H1 (cell line): ENCODE data around the gene CRAT. TPM values are rescaled to one million over a fixed set of nuclear protein-coding genes. Genes with fewer than 3 reads are reported as not detected.
A peak's percentile ranks its signal among the peaks of the same experiment; 100 is the strongest.

Experiments used
- CTCF ChIA-PET: fragments of 300-600 bp; sonication (Branson Sonifier 250); formaldehyde crosslinking; loops from one replicate; lab custom pipeline; 2021; ENCODE audit not compliant: partially characterized antibody; lab: Charles Lee
- POLR2A ChIA-PET: fragments of 300-600 bp; sonication (Branson Sonifier 250); formaldehyde crosslinking; loops from one replicate; lab custom pipeline; 2021; ENCODE audit warnings: inconsistent platforms; ENCODE audit not compliant: partially characterized antibody; lab: Charles Lee
- DNase-seq, 2 experiments: peaks; one replicate each; pipeline versions ENCODE4 v3.0.0 to v3.0.0-alpha.2; 2010 to 2022; ENCODE audit warnings: low spot score in 2 of 2, low read depth in 1 of 2, mixed read lengths in 1 of 2
- FAIRE-seq: peaks from 2 replicates; lab custom pipeline; 2011; peaks lifted over from hg19 to GRCh38; lab: Jason Lieb, UNC
- H2AFZ ChIP-seq: 2 replicates; pipeline ENCODE4 v1.8.1; 2012; ENCODE audit warnings: low read length, inconsistent platforms
- H2AK5ac ChIP-seq: 2 replicates; pipeline ENCODE4 v1.6.1; 2013; ENCODE audit warnings: low read depth, low read length
- H2BK120ac ChIP-seq: replicated peaks from 2 replicates; pipeline ENCODE3; 2013; ENCODE audit warnings: low read depth, low read length, inconsistent platforms
- H2BK12ac ChIP-seq: 2 replicates; pipeline ENCODE4 v1.6.1; 2013; ENCODE audit warnings: low read depth, low read length
- H2BK15ac ChIP-seq: 2 replicates; pipeline ENCODE4 v1.6.1; 2013; ENCODE audit warnings: low read length
- H2BK20ac ChIP-seq: 2 replicates; pipeline ENCODE4 v1.6.1; 2013; ENCODE audit warnings: low read length
- H2BK5ac ChIP-seq: 2 replicates; pipeline ENCODE4 v1.6.1; 2013; ENCODE audit warnings: low read depth, low read length
- H3K14ac ChIP-seq: 2 replicates; pipeline ENCODE4 v1.6.1; 2013; ENCODE audit warnings: inconsistent platforms; ENCODE audit not compliant: insufficient read length
- H3K18ac ChIP-seq: 2 replicates; pipeline ENCODE4 v1.6.1; 2013; ENCODE audit warnings: low read length; ENCODE audit errors: extremely low read depth
- H3K23ac ChIP-seq: 2 replicates; pipeline ENCODE4 v1.6.1; 2013; ENCODE audit warnings: inconsistent platforms; ENCODE audit not compliant: insufficient read length
- H3K23me2 ChIP-seq: 2 replicates; pipeline ENCODE4 v1.6.1; 2013; ENCODE audit warnings: low read depth, low read length
- H3K27ac ChIP-seq: 2 replicates; pipeline ENCODE4 v1.6.1; 2011; ENCODE audit warnings: low read depth, low read length, inconsistent platforms
- H3K27me3 ChIP-seq, 4 experiments: replicated peaks in 1 of 4; 1 replicate in 1 of 4; 2 replicates in 3 of 4; pipeline versions ENCODE4 v1.6.1 to v1.8.1; 2011 to 2013; ENCODE audit warnings: low read length in 3 of 4, mild to moderate bottlenecking in 3 of 4, inconsistent platforms in 2 of 4, mixed read lengths in 2 of 4, moderate library complexity in 1 of 4; ENCODE audit not compliant: control insufficient read depth in 3 of 4, insufficient read depth in 3 of 4; ENCODE audit errors: extremely low read depth in 1 of 4
- H3K36me3 ChIP-seq, 4 experiments: 2 replicates each; pipeline versions ENCODE4 v1.6.1 to v1.8.1; 2011 to 2013; ENCODE audit warnings: mild to moderate bottlenecking in 4 of 4, low read length in 3 of 4, moderate library complexity in 2 of 4, control low read depth in 1 of 4, inconsistent platforms in 1 of 4; ENCODE audit not compliant: insufficient read depth in 4 of 4, control insufficient read depth in 2 of 4
- H3K4ac ChIP-seq: replicated peaks from 2 replicates; pipeline ENCODE3; 2013; ENCODE audit warnings: low read length, low read depth, mixed read lengths, inconsistent platforms; ENCODE audit not compliant: insufficient read length
- H3K4me1 ChIP-seq, 4 experiments: replicated peaks in 1 of 4; 1 replicate in 1 of 4; 2 replicates in 3 of 4; pipeline versions ENCODE4 v1.6.1 to v1.8.1; 2011 to 2013; ENCODE audit warnings: low read length in 3 of 4, inconsistent platforms in 2 of 4, mixed read lengths in 1 of 4; ENCODE audit not compliant: insufficient read depth in 4 of 4, control insufficient read depth in 3 of 4
- H3K4me2 ChIP-seq, 2 experiments: 2 replicates each; pipeline versions ENCODE4 v1.6.1 to v1.8.1; 2011 to 2013; ENCODE audit warnings: low read depth in 2 of 2, low read length in 2 of 2, control low read depth in 1 of 2, inconsistent platforms in 1 of 2, mild to moderate bottlenecking in 1 of 2; ENCODE audit not compliant: insufficient read depth in 1 of 2
- H3K4me3 ChIP-seq, 4 experiments: fragments of 200-600, 300-600 bp in 1 of 4; sonication (generic), shearing (Covaris generic), sonication (Bioruptor Twin) in 1 of 4; 2 replicates each; pipeline versions ENCODE4 v1.5.1 to v1.8.1; 2011 to 2016; ENCODE audit warnings: low read length in 4 of 4, low read depth in 3 of 4, control low read depth in 2 of 4, inconsistent platforms in 2 of 4, mild to moderate bottlenecking in 2 of 4, mixed read lengths in 1 of 4, moderate library complexity in 1 of 4; ENCODE audit not compliant: insufficient read depth in 2 of 4; ENCODE audit errors: extremely low read depth in 1 of 4
- H3K56ac ChIP-seq: replicated peaks from 2 replicates; pipeline ENCODE3; 2013; ENCODE audit warnings: low read depth, mild to moderate bottlenecking, mixed read lengths, low read length, inconsistent platforms; ENCODE audit not compliant: insufficient read length
- H3K79me1 ChIP-seq: 2 replicates; pipeline ENCODE4 v1.6.1; 2013; ENCODE audit warnings: low read depth, low read length, control low read depth
- H3K79me2 ChIP-seq, 2 experiments: 2 replicates each; pipeline versions ENCODE4 v1.6.1 to v1.8.1; 2012 to 2013; ENCODE audit warnings: low read length in 2 of 2, mild to moderate bottlenecking in 2 of 2, inconsistent platforms in 1 of 2; ENCODE audit not compliant: insufficient read depth in 2 of 2, control insufficient read depth in 1 of 2
- H3K9ac ChIP-seq, 4 experiments: replicated peaks in 1 of 4; 1 replicate in 1 of 4; 2 replicates in 3 of 4; pipeline versions ENCODE4 v1.6.1 to v1.8.1; 2011 to 2013; ENCODE audit warnings: low read depth in 3 of 4, low read length in 3 of 4, control low read depth in 2 of 4, mild to moderate bottlenecking in 2 of 4, moderate library complexity in 2 of 4, inconsistent platforms in 1 of 4; ENCODE audit errors: extremely low read depth in 1 of 4
- H3K9me3 ChIP-seq, 2 experiments: 2 replicates each; pipeline versions ENCODE4 v1.6.1 to v1.8.1; 2012 to 2013; ENCODE audit warnings: mild to moderate bottlenecking in 2 of 2, moderate library complexity in 2 of 2, control low read depth in 1 of 2, inconsistent platforms in 1 of 2, low read depth in 1 of 2, low read length in 1 of 2, mixed read lengths in 1 of 2; ENCODE audit not compliant: insufficient read depth in 2 of 2
- H4K20me1 ChIP-seq, 2 experiments: replicated peaks in 1 of 2; 2 replicates each; pipeline versions ENCODE3 to v1.8.1; 2011 to 2013; ENCODE audit warnings: inconsistent platforms in 2 of 2, low read length in 2 of 2, mild to moderate bottlenecking in 1 of 2; ENCODE audit not compliant: insufficient read depth in 2 of 2, control insufficient read depth in 1 of 2
- H4K5ac ChIP-seq: 2 replicates; pipeline ENCODE4 v1.6.1; 2013; ENCODE audit warnings: low read length, low read depth, mixed read lengths, inconsistent platforms; ENCODE audit not compliant: insufficient read length
- H4K8ac ChIP-seq: 2 replicates; pipeline ENCODE4 v1.8.0; 2013; ENCODE audit warnings: mild to moderate bottlenecking, moderate library complexity, low read length, inconsistent platforms; ENCODE audit not compliant: insufficient read depth; ENCODE audit errors: extremely low read depth
- H4K91ac ChIP-seq: replicated peaks from 2 replicates; pipeline ENCODE3; 2013; ENCODE audit warnings: low read length, mixed read lengths, inconsistent platforms; ENCODE audit not compliant: insufficient read length
- ATF3 ChIP-seq: IDR thresholded peaks from 2 replicates; pipeline ENCODE4 v1.6.1; 2011; ENCODE audit warnings: low read depth, mild to moderate bottlenecking, low read length; ENCODE audit not compliant: insufficient read depth
- BCL11A ChIP-seq, 2 experiments: IDR thresholded peaks; one replicate each; pipeline ENCODE4 v1.6.1; 2011; ENCODE audit warnings: low read depth in 2 of 2, low read length in 2 of 2, mild to moderate bottlenecking in 2 of 2
- BRCA1 ChIP-seq: IDR thresholded peaks from 2 replicates; pipeline ENCODE4 v1.6.1; 2012; ENCODE audit warnings: low read depth, low read length, improper control_type of control experiment
- CHD1 ChIP-seq: IDR thresholded peaks from 2 replicates; pipeline ENCODE4 v1.6.1; 2012; ENCODE audit warnings: low read depth, low read length, improper control_type of control experiment
- CREB1 ChIP-seq: IDR thresholded peaks from 2 replicates; pipeline ENCODE4 v1.6.1; 2012; ENCODE audit warnings: inconsistent platforms
- EZH2 ChIP-seq: fragments of 200-600 bp; sonication (generic); IDR thresholded peaks from 2 replicates; pipeline ENCODE4 v1.7.1; 2012; ENCODE audit warnings: low read depth, mild to moderate bottlenecking, moderate library complexity, low read length, inconsistent platforms; ENCODE audit not compliant: severe bottlenecking
- HDAC2 ChIP-seq, 2 experiments: fragments of 300-600 bp in 1 of 2; sonication (generic) in 1 of 2; IDR thresholded peaks; 2 replicates each; pipeline ENCODE4 v1.6.1; 2011 to 2012; ENCODE audit warnings: low read depth in 2 of 2, low read length in 2 of 2, mild to moderate bottlenecking in 2 of 2, moderate library complexity in 2 of 2, borderline replicate concordance in 1 of 2, inconsistent platforms in 1 of 2
- JUND ChIP-seq: IDR thresholded peaks from 2 replicates; pipeline ENCODE4 v1.6.1; 2011; ENCODE audit warnings: mild to moderate bottlenecking, improper control_type of control experiment, low read length
- NANOG ChIP-seq: IDR thresholded peaks from 2 replicates; pipeline ENCODE4 v1.6.1; 2011; ENCODE audit warnings: low read length, low read depth, mild to moderate bottlenecking, inconsistent platforms; ENCODE audit not compliant: insufficient read depth, poor library complexity, severe bottlenecking
- RBBP5 ChIP-seq: IDR thresholded peaks from 2 replicates; pipeline ENCODE4 v1.7.1; 2012; ENCODE audit warnings: low read depth, mild to moderate bottlenecking, inconsistent platforms, low read length, moderate library complexity, borderline replicate concordance
- SAP30 ChIP-seq: fragments of 300-600 bp; sonication (generic); IDR thresholded peaks from 2 replicates; pipeline ENCODE4 v1.7.1; 2012; ENCODE audit warnings: low read length, moderate library complexity, mild to moderate bottlenecking, inconsistent platforms; ENCODE audit not compliant: insufficient read depth, insufficient replicate concordance
- TEAD4 ChIP-seq: IDR thresholded peaks from 2 replicates; pipeline ENCODE4 v1.6.1; 2012; ENCODE audit warnings: low read depth, low read length, inconsistent platforms, mixed read lengths
- WGBS, 2 experiments: shearing (Covaris generic) in 1 of 2; methylation state at CpG; one replicate each; pipeline versions ENCODE4 v1.1.6 to v1.1.7; 2013 to 2015; ENCODE audit warnings: low lambda C conversion rate in 2 of 2, mixed read lengths in 2 of 2, inconsistent platforms in 1 of 2, low coverage in 1 of 2, missing lambda C conversion rate in 1 of 2; ENCODE audit not compliant: insufficient replicate concordance in 2 of 2, insufficient coverage in 1 of 2, insufficient read length in 1 of 2; ENCODE audit errors: extremely low coverage in 1 of 2, missing lambda C conversion rate in 1 of 2; 5-methylcytosine and 5-hydroxymethylcytosine counted together
- polyA plus RNA-seq, 7 experiments: library from polyadenylated mRNA; depleted of rRNA in 3 of 7; stranded (reverse) in 5 of 7; unstranded in 2 of 7; fragments of >200 nt in 5 of 7; fragments of 200-250 nt in 2 of 7; gene quantifications; 1 replicate in 5 of 7; 2 replicates in 1 of 7; 4 replicates in 1 of 7; pipeline versions ENCODE4 v1.2.1 to v1.2.3, GENCODE V29; 2011 to 2013; ENCODE audit warnings: missing spikeins in 2 of 7, mixed read lengths in 2 of 7
- total RNA-seq: library from RNA; stranded (reverse); fragmentation: NEBNext Ultra II Directional; extraction: Animal tissue kit (Norgen Biotek cat#: 25700); gene quantifications from 2 replicates; pipeline ENCODE4 v1.2.1, GENCODE V29; 2021

Gene CRAT
- total and polyA plus RNA-seq, 2 of the 8 experiments (the other 6 are each of a cell fraction or from before 2014, with no cell fraction given) = 8.2 to 17.3 TPM

GRCh38 chr9:129072171-129072570 is 38.4 kb downstream of the CRAT start:
- Histone ChIP-seq H3K27ac (peak overlapping the region; percentile 14; the same call in 1 of the 2 replicates), H3K27me3 (no peaks in the 10 kb centered on the region), H2BK5ac (peak overlapping the region; percentile 85; the same call in 1 of the 2 replicates), H3K79me1 (no peaks in the 10 kb centered on the region), H4K91ac (no peak overlapping the region), H2AK5ac (peak overlapping the region; percentile 29; the same call in 1 of the 2 replicates), H3K79me2 (no peaks in the 10 kb centered on the region), H2BK12ac (peak overlapping the region; percentile 89; the same call in 1 of the 2 replicates), H3K23ac (no peak overlapping the region), H3K23me2 (no peaks in the 10 kb centered on the region), H2BK15ac (no peak overlapping the region; the same call in 1 of the 2 replicates), H3K4me1 (peaks cover 6 to 19% (median 17%) of the 10 kb centered on the region in 4 experiments), H3K4me3 (peak overlapping the region in 1 of 4 experiments; percentile 33; a peak in 2 of 8 replicates), H3K4me2 (peak overlapping the region; percentile 63 to 81), H3K14ac (no peak overlapping the region), H2BK20ac (no peak overlapping the region; the same call in 1 of the 2 replicates), H2BK120ac (no peak overlapping the region), H3K4ac (no peak overlapping the region), H3K9me3 (no peaks in the 10 kb centered on the region), H3K18ac (peak overlapping the region; percentile 17; the same call in 1 of the 2 replicates), H4K5ac (no peak overlapping the region), H3K56ac (no peak overlapping the region), H4K8ac (no peak overlapping the region), H3K9ac (peak overlapping the region in 2 of 4 experiments; percentile 10 to 50; a peak in 3 of 7 replicates), H4K20me1 (peaks cover 1 to 4% of the 10 kb centered on the region in 2 experiments), H2AFZ (no peak overlapping the region), H3K36me3 (peaks cover 0 to 16% (median 5%) of the 10 kb centered on the region in 4 experiments; a peak in 4 of 8 replicates)
- POLR2A ChIA-PET = interaction anchor here (1.0 to 2.2 kb wide), 2 partner anchors 9 to 11 kb away, joined by 3 to 12 read pairs; partner anchors contain the start of gene DOLPP1
- WGBS, 2 experiments = 86% methylated on average over 9 of the region's 9 CpGs; no CpG with 5 or more reads in 1 of the 2 experiments
- DNase-seq (no peak), FAIRE-seq (no peak)
- CTCF ChIA-PET = interaction anchor here (0.6 to 0.9 kb wide), 2 partner anchors 25 to 101 kb away, joined by 3 to 5 read pairs; no protein-coding TSS in a partner anchor
- TF ChIP-seq SAP30 (no peak), EZH2 (no peak), ATF3 (no peak), NANOG (no peak), HDAC2 (IDR thresholded peaks at IDR 0.05; ENCODE audit: borderline replicate concordance in 1 of 2, low read depth in 2 of 2, low read length in 2 of 2) (no peak), CHD1 (no peak), JUND (no peak), CREB1 (no peak), BCL11A (IDR thresholded peaks at IDR 0.05; ENCODE audit: low read depth in 2 of 2, low read length in 2 of 2) (no peak), RBBP5 (no peak), BRCA1 (no peak), TEAD4 (no peak)
